HG03108 (cell line): ENCODE results near the gene ALS2CL.

Experiments
- ATAC-seq: cut with Tn5 transposase; IDR thresholded peaks from one replicate; pipeline ENCODE4 v1.9.1; 2021; ENCODE audit warnings: moderate library complexity; ENCODE audit not compliant: unreplicated experiment

The ALS2CL gene

GRCh38 chr3:46680298-46680826 is 13.1 kb downstream of the ALS2CL start:
- no peak for ATAC-seq

GRCh38 chr3:46679681-46680080 is 13.8 kb downstream of the ALS2CL start:
- ATAC-seq = no peak

- no peak for ATAC-seq
Measured at GRCh38 chr3:46678280-46678679, 15.2 kb downstream of the ALS2CL start.

GRCh38 chr3:46677411-46677726 is 16.1 kb downstream of the ALS2CL start:
- ATAC-seq = no peak

GRCh38 chr3:46676601-46677410 is 16.7 kb downstream of the ALS2CL start:
- ATAC-seq = no peak

- no peak for ATAC-seq
Measured at GRCh38 chr3:46675843-46676567, 17.5 kb downstream of the ALS2CL start.

GRCh38 chr3:46675426-46675825 is 18.1 kb downstream of the ALS2CL start:
- no peak for ATAC-seq

- ATAC-seq = no peak
Measured at GRCh38 chr3:46674031-46674845, 19.2 kb downstream of the ALS2CL start.

- no peak for ATAC-seq
Measured at GRCh38 chr3:46673151-46674030, 20.1 kb downstream of the ALS2CL start.

GRCh38 chr3:46672349-46672695 is 21.2 kb downstream of the ALS2CL start:
- ATAC-seq = no peak

GRCh38 chr3:46671541-46672348 is 21.7 kb downstream of the ALS2CL start:
- no peak for ATAC-seq

GRCh38 chr3:46670891-46671427 is 22.5 kb downstream of the ALS2CL start:
- no peak for ATAC-seq

GRCh38 chr3:46670000-46670890 is 23.2 kb downstream of the ALS2CL start:
- no peak for ATAC-seq

- ATAC-seq = no peak
Measured at GRCh38 chr3:46669191-46669999, 24.1 kb downstream of the ALS2CL start.

GRCh38 chr3:46668591-46668990 is 24.9 kb downstream of the ALS2CL start:
- ATAC-seq = no peak

- ATAC-seq = no peak
Measured at GRCh38 chr3:46668116-46668515, 25.4 kb downstream of the ALS2CL start.

GRCh38 chr3:46667657-46668056 is 25.8 kb downstream of the ALS2CL start:
- no peak for ATAC-seq
